Chondrocyte (in vitro differentiated cells): ENCODE data around the gene ZG16B. TPM values are rescaled to one million over a fixed set of nuclear protein-coding genes. Genes with fewer than 3 reads are reported as not detected.
A peak's percentile ranks its signal among the peaks of the same experiment; 100 is the strongest.

Source experiments
- DNase-seq: peaks from one replicate; pipeline ENCODE4 v3.0.0; 2021; ENCODE audit warnings: mixed read lengths, low spot score
- H3K27ac Mint-ChIP-seq: one replicate; pipeline ENCODE4 v1.8.0; 2021; ENCODE audit warnings: mild to moderate bottlenecking, moderate library complexity, mixed read lengths; ENCODE audit not compliant: unreplicated experiment
- H3K27me3 Mint-ChIP-seq: 2 replicates; pipeline ENCODE4 v1.8.0; 2021; ENCODE audit warnings: low read depth, mixed read lengths
- H3K36me3 Mint-ChIP-seq: 2 replicates; pipeline ENCODE4 v1.8.0; 2021; ENCODE audit warnings: low read depth, mixed read lengths
- H3K4me1 Mint-ChIP-seq: 2 replicates; pipeline ENCODE4 v1.8.0; 2021; ENCODE audit warnings: low read depth, mild to moderate bottlenecking, mixed read lengths
- H3K4me3 Mint-ChIP-seq: one replicate; pipeline ENCODE4 v1.8.0; 2021; ENCODE audit warnings: mild to moderate bottlenecking, moderate library complexity, mixed read lengths; ENCODE audit not compliant: unreplicated experiment
- H3K9me3 Mint-ChIP-seq: 2 replicates; pipeline ENCODE4 v1.8.0; 2021; ENCODE audit warnings: low read depth, mixed read lengths
- CTCF ChIP-seq: fragments of 200-600 bp; sonication (generic); IDR thresholded peaks from 2 replicates; pipeline ENCODE4 v1.5.0; 2021; ENCODE audit warnings: antibody characterized with exemption, mild to moderate bottlenecking, moderate library complexity
- total RNA-seq: library from RNA; stranded (reverse); gene quantifications from 3 replicates; pipeline ENCODE4 v1.2.1, GENCODE V29; 2021

The ZG16B gene
- total RNA-seq, 1 donor from 2014 or later: 2.1 TPM

- H3K9me3 Mint-ChIP-seq: no peaks in the 10 kb centered on the region
- H3K4me1 Mint-ChIP-seq: no peaks in the 10 kb centered on the region
- peaks cover 7% of the 10 kb centered on the region for H3K27me3 Mint-ChIP-seq
- no peak overlapping the region for H3K27ac Mint-ChIP-seq
- no peaks in the 10 kb centered on the region for H3K36me3 Mint-ChIP-seq
- H3K4me3 Mint-ChIP-seq: no peak overlapping the region
- no peak for TF ChIP-seq CTCF
- no peak for DNase-seq
Measured at GRCh38 chr16:2874032-2874911, 44.2 kb downstream of the ZG16B start.

GRCh38 chr16:2874912-2875362, 44.8 kb downstream of the ZG16B start:
- no peak for DNase-seq

GRCh38 chr16:2879854-2880508, 49.9 kb downstream of the ZG16B start:
- no peak overlapping the region for H3K4me3 Mint-ChIP-seq
- H3K36me3 Mint-ChIP-seq: no peaks in the 10 kb centered on the region
- no peak for DNase-seq
- no peak for TF ChIP-seq CTCF
- H3K27ac Mint-ChIP-seq: no peak overlapping the region
- no peaks in the 10 kb centered on the region for H3K9me3 Mint-ChIP-seq
- no peaks in the 10 kb centered on the region for H3K27me3 Mint-ChIP-seq
- H3K4me1 Mint-ChIP-seq: peaks cover 9% of the 10 kb centered on the region

More at GRCh38 chr16:2874912-2875362, 44.8 kb downstream of the ZG16B start:
- H3K27ac Mint-ChIP-seq: no peak overlapping the region
- H3K36me3 Mint-ChIP-seq: no peaks in the 10 kb centered on the region
- no peaks in the 10 kb centered on the region for H3K9me3 Mint-ChIP-seq
- no peaks in the 10 kb centered on the region for H3K4me1 Mint-ChIP-seq
- H3K4me3 Mint-ChIP-seq: no peak overlapping the region
- H3K27me3 Mint-ChIP-seq: peaks cover 4% of the 10 kb centered on the region
- TF ChIP-seq CTCF: peak; percentile 93

Other genes with a start within 250 kb of the ZG16B start
- gene KCTD5, start 147.8 kb upstream of the ZG16B start, total RNA-seq: 27.3 to 29.7 TPM (median 27.4 TPM) in 3 replicates
- 2.8 to 4.3 TPM (median 3.1 TPM) in 3 replicates for gene PRSS27, start 110.1 kb upstream of the ZG16B start, total RNA-seq
- 363 to 615 TPM (median 378 TPM) in 3 replicates for gene SRRM2, start 77.7 kb upstream of the ZG16B start, total RNA-seq
- gene ELOB, start 53.0 kb upstream of the ZG16B start, total RNA-seq: 205 to 231 TPM (median 225 TPM) in 3 replicates
- not detected in 3 replicates for gene PRSS33, start 42.7 kb upstream of the ZG16B start, total RNA-seq
- gene PRSS41, start 31.8 kb upstream of the ZG16B start, total RNA-seq: not detected in 3 replicates
- gene PRSS21, start 13.1 kb upstream of the ZG16B start, total RNA-seq: not detected in 3 replicates
- not detected in 3 replicates for gene PRSS22, start 27.9 kb downstream of the ZG16B start, total RNA-seq
- gene FLYWCH2, start 52.9 kb downstream of the ZG16B start, total RNA-seq: 33.4 to 43.1 TPM (median 34.7 TPM) in 3 replicates
- 36.1 to 47.1 TPM (median 38.6 TPM) in 3 replicates for gene FLYWCH1, start 81.6 kb downstream of the ZG16B start, total RNA-seq
- gene KREMEN2, start 134.0 kb downstream of the ZG16B start, total RNA-seq: not detected in 3 replicates
- gene PAQR4, start 139.0 kb downstream of the ZG16B start, total RNA-seq: 8.2 to 15.9 TPM (median 9.5 TPM) in 3 replicates
- 6.2 to 23.2 TPM (median 7.2 TPM) in 3 replicates for gene PKMYT1, start 150.1 kb downstream of the ZG16B start, total RNA-seq
- not detected in 3 replicates for gene CLDN9, start 182.6 kb downstream of the ZG16B start, total RNA-seq
- 0.27 to 0.69 TPM in 2 of 3 replicates, not detected in the other for gene CLDN6, start 187.9 kb downstream of the ZG16B start, total RNA-seq
- gene TNFRSF12A, start 190.1 kb downstream of the ZG16B start, total RNA-seq: 156 to 177 TPM (median 165 TPM) in 3 replicates
- 74.0 to 101 TPM (median 79.3 TPM) in 3 replicates for gene HCFC1R1, start 193.6 kb downstream of the ZG16B start, total RNA-seq
- 27.4 to 33.4 TPM (median 28.8 TPM) in 3 replicates for gene THOC6, start 193.7 kb downstream of the ZG16B start, total RNA-seq
- gene BICDL2, start 206.6 kb downstream of the ZG16B start, total RNA-seq: not detected in 3 replicates
- gene MMP25, start 216.3 kb downstream of the ZG16B start, total RNA-seq: 0.34 TPM in 1 of 3 replicates, not detected in the others
- 7.3 to 21.0 TPM (median 17.8 TPM) in 3 replicates for gene IL32, start 235.3 kb downstream of the ZG16B start, total RNA-seq